ENCODE results near the gene UAP1L1.

GRCh38 chr9:137051145-137051724 lies 26.1 kb upstream of the UAP1L1 start:
- TF ChIP-seq, protein P1, sequence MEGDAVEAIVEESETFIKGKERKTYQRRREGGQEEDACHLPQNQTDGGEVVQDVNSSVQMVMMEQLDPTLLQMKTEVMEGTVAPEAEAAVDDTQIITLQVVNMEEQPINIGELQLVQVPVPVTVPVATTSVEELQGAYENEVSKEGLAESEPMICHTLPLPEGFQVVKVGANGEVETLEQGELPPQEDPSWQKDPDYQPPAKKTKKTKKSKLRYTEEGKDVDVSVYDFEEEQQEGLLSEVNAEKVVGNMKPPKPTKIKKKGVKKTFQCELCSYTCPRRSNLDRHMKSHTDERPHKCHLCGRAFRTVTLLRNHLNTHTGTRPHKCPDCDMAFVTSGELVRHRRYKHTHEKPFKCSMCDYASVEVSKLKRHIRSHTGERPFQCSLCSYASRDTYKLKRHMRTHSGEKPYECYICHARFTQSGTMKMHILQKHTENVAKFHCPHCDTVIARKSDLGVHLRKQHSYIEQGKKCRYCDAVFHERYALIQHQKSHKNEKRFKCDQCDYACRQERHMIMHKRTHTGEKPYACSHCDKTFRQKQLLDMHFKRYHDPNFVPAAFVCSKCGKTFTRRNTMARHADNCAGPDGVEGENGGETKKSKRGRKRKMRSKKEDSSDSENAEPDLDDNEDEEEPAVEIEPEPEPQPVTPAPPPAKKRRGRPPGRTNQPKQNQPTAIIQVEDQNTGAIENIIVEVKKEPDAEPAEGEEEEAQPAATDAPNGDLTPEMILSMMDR (IDR thresholded peaks at IDR 0.05; ENCODE audit: insufficient read depth, low read length) = no peak
- TF ChIP-seq GABPA (IDR thresholded peaks at IDR 0.05; ENCODE audit: low read depth) = no peak

Data from HL-60 (cell line).